Cardiac muscle cell (in vitro differentiated cells and primary cell): Measurements from ENCODE around the gene JPT2. TPM values are rescaled to one million over a fixed set of nuclear protein-coding genes. Genes with fewer than 3 reads are reported as not detected.
"Not testable (repeated sequence)": the region's sequence is repeated elsewhere in the genome, so short reads cannot be mapped to it uniquely, and the experiment has no call there.

Source experiments
- DNase-seq, 2 donors: peaks; one replicate each; pipeline versions ENCODE4 v3.0.0 to v3.0.0-alpha.2; 2010 to 2017; ENCODE audit warnings: low read depth in 1 of 2, low spot score in 1 of 2
- H3K27ac ChIP-seq: fragments of 200-600 bp; sonication (generic); 2 replicates; pipeline ENCODE4 v1.5.1; 2016
- H3K27me3 ChIP-seq: fragments of 200-600 bp; sonication (generic); 2 replicates; pipeline ENCODE4 v1.6.0; 2016; ENCODE audit warnings: control low read depth
- H3K36me3 ChIP-seq: fragments of 200-600 bp; sonication (generic); 2 replicates; pipeline ENCODE4 v1.5.1; 2016; ENCODE audit warnings: control low read depth
- H3K4me1 ChIP-seq: fragments of 200-600 bp; sonication (generic); 2 replicates; pipeline ENCODE4 v1.8.1; 2017; ENCODE audit warnings: low read depth, mild to moderate bottlenecking, mixed run types
- H3K4me3 ChIP-seq: fragments of 200-600 bp; sonication (generic); 2 replicates; pipeline ENCODE4 v1.5.1; 2016; ENCODE audit warnings: mild to moderate bottlenecking
- H3K9me3 ChIP-seq: fragments of 200-600 bp; sonication (generic); 2 replicates; pipeline ENCODE4 v1.5.1; 2017; ENCODE audit warnings: low read depth, mild to moderate bottlenecking, control low read depth
- CTCF ChIP-seq: IDR thresholded peaks from 2 replicates; pipeline ENCODE4 v1.5.1; 2012; ENCODE audit warnings: low read depth, mild to moderate bottlenecking, low read length
- polyA plus RNA-seq: library from polyadenylated mRNA; unstranded; fragments of >200 nt; fragmentation: Nextera tagmentation; extraction: Ambion mirVana; gene quantifications from 2 replicates; pipeline ENCODE4 v1.2.1, GENCODE V29; 2016
- total RNA-seq: library from RNA; depleted of rRNA; stranded (reverse); fragments of >200 nt; gene quantifications from 2 replicates; pipeline ENCODE4 v1.2.3, GENCODE V29; 2016

The JPT2 gene
- total and polyA plus RNA-seq, 2 experiments from 2014 or later = 10.0 to 34.5 TPM

- Histone ChIP-seq H3K4me1 (no peaks in the 10 kb centered on the region), H3K27ac (no peak overlapping the region), H3K27me3 (no peaks in the 10 kb centered on the region), H3K9me3 (no peaks in the 10 kb centered on the region), H3K4me3 (no peak overlapping the region), H3K36me3 (peaks cover 15% of the 10 kb centered on the region)
- DNase-seq = no peak
- no peak for TF ChIP-seq CTCF
These were observed 51.4 kb downstream of the JPT2 start for GRCh38 chr16:1729445-1729844.

- no peak for DNase-seq
- Histone ChIP-seq H3K27me3 (no peaks in the 10 kb centered on the region), H3K9me3 (no peaks in the 10 kb centered on the region), H3K4me1 (no peaks in the 10 kb centered on the region), H3K36me3 (peaks cover 17% of the 10 kb centered on the region), H3K4me3 (no peak overlapping the region), H3K27ac (no peak overlapping the region)
- no peak for TF ChIP-seq CTCF
These were observed 53.0 kb downstream of the JPT2 start for GRCh38 chr16:1731073-1731472.

- no peaks in the 10 kb centered on the region for H3K9me3 ChIP-seq
- no peaks in the 10 kb centered on the region for H3K27me3 ChIP-seq
- no peaks in the 10 kb centered on the region for H3K4me1 ChIP-seq
- H3K36me3 ChIP-seq = peaks cover 14% of the 10 kb centered on the region
- DNase-seq = no peak
- no peak overlapping the region for H3K4me3 ChIP-seq
- TF ChIP-seq CTCF = no peak
- no peak overlapping the region for H3K27ac ChIP-seq
These were observed 53.5 kb downstream of the JPT2 start for GRCh38 chr16:1731603-1732002.

GRCh38 chr16:1732071-1732470, 54.0 kb downstream of the JPT2 start:
- peaks cover 14% of the 10 kb centered on the region for H3K36me3 ChIP-seq
- no peaks in the 10 kb centered on the region for H3K9me3 ChIP-seq
- no peaks in the 10 kb centered on the region for H3K4me1 ChIP-seq
- H3K27ac ChIP-seq = no peak overlapping the region
- H3K27me3 ChIP-seq = no peaks in the 10 kb centered on the region
- no peak for TF ChIP-seq CTCF
- DNase-seq = no peak
- H3K4me3 ChIP-seq = no peak overlapping the region

GRCh38 chr16:1732551-1732987, 54.5 kb downstream of the JPT2 start:
- H3K9me3 ChIP-seq, H3K4me1 ChIP-seq, H3K27me3 ChIP-seq, DNase-seq, H3K4me3 ChIP-seq, H3K27ac ChIP-seq: not testable (repeated sequence)
- peaks cover 14% of the 10 kb centered on the region for H3K36me3 ChIP-seq

GRCh38 chr16:1734123-1734522, 56.0 kb downstream of the JPT2 start:
- Histone ChIP-seq H3K4me3 (no peak overlapping the region), H3K27ac (no peak overlapping the region), H3K36me3 (peaks cover 14% of the 10 kb centered on the region), H3K4me1 (no peaks in the 10 kb centered on the region), H3K9me3 (no peaks in the 10 kb centered on the region), H3K27me3 (no peaks in the 10 kb centered on the region)
- no peak for TF ChIP-seq CTCF
- DNase-seq = no peak
